ENCODE data around the gene ARID1A.

DNA sequence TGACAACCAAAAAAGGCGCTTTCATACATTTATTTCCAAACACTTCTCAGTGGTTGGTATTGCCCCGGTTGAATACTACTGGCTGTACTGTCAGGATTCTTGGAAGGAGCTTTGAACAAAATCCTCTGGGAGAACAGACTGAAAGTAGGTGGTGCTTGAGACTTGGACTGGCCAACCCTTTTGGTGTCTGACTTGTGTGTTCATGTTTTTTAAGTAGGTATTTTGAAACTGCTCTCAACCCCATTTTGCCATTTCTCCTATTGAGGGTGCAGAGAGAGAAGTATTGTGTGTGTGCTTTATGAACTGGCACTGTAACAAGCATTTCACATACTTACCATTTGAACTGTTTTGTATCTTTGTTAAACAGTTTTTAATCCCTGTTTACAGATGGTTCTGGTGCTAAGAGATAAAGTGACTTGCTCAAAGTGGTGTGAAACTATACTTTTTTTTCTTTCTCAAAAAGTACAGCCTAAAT, 21.2 kb downstream of the ARID1A start:
- no peak for TF ChIP-seq GATA2 (IDR thresholded peaks at IDR 0.05; ENCODE audit: low read depth, low read length)
- TF ChIP-seq GATA3 (IDR thresholded peaks at IDR 0.05; ENCODE audit: low read depth, low read length): no peak
